DMS153 treated with DMSO at 0.1 percent for 48 hours (cell line): ENCODE measurements around the gene RITA1.
"Not testable (repeated sequence)": the region's sequence is repeated elsewhere in the genome, so short reads cannot be mapped to it uniquely, and the experiment has no call there.

ENCODE experiments used
- DNase-seq: peaks from one replicate; lab custom pipeline; 2025; ENCODE audit not compliant: unreplicated experiment; lab: John Stamatoyannopoulos, UW

The RITA1 gene

GRCh38 chr12:113185180-113186032 lies at the start of gene RITA1, which contains the start of gene DDX54:
TSS of gene RITA1 (plus strand) at chr12:113185721. CDS start at chr12:113186747, 1,026 bp downstream.
TSS of gene DDX54 (minus strand) at chr12:113185478. CDS start at chr12:113185451, 27 bp downstream.
- peak; percentile 76 for DNase-seq

GRCh38 chr12:113136128-113136989 lies 49.2 kb upstream of the RITA1 start:
- DNase-seq: no peak

GRCh38 chr12:113136990-113137511 lies 48.5 kb upstream of the RITA1 start:
- DNase-seq: no peak

GRCh38 chr12:113137861-113138783 lies 47.4 kb upstream of the RITA1 start:
- no peak for DNase-seq

- no peak for DNase-seq
These were observed 46.7 kb upstream of the RITA1 start for GRCh38 chr12:113138826-113139225.

- no peak for DNase-seq
These were observed 44.8 kb upstream of the RITA1 start for GRCh38 chr12:113140706-113141105.

GRCh38 chr12:113141716-113142115 lies 43.8 kb upstream of the RITA1 start:
- not testable (repeated sequence) for DNase-seq

GRCh38 chr12:113142173-113142885 lies 43.2 kb upstream of the RITA1 start:
- DNase-seq: peak; percentile 45

- DNase-seq: no peak
These were observed 42.6 kb upstream of the RITA1 start for GRCh38 chr12:113142886-113143332.

- no peak for DNase-seq
These were observed 41.6 kb upstream of the RITA1 start for GRCh38 chr12:113143959-113144358.

- no peak for DNase-seq
These were observed 40.7 kb upstream of the RITA1 start for GRCh38 chr12:113144806-113145205.

- no peak for DNase-seq
These were observed 39.6 kb upstream of the RITA1 start for GRCh38 chr12:113145720-113146551.

- DNase-seq: peak; percentile 58
These were observed 38.5 kb upstream of the RITA1 start for GRCh38 chr12:113146999-113147398.

GRCh38 chr12:113149361-113150150 lies 36.0 kb upstream of the RITA1 start, which contains the start of gene CFAP73:
TSS of gene CFAP73 (plus strand) at chr12:113149724. CDS start at chr12:113149858, 134 bp downstream.
- DNase-seq: peak; percentile 78

- DNase-seq: no peak
These were observed 33.9 kb upstream of the RITA1 start for GRCh38 chr12:113151655-113152054.

GRCh38 chr12:113152196-113152834 lies 33.2 kb upstream of the RITA1 start:
- DNase-seq: no peak
